Mesothelial cell of epicardium (in vitro differentiated cells): Measurements from ENCODE around the gene CEACAM16. TPM values are rescaled to one million over a fixed set of nuclear protein-coding genes. Genes with fewer than 3 reads are reported as not detected.

Source experiments
- DNase-seq, 2 experiments: peaks; one replicate each; pipeline ENCODE4 v3.0.0; 2021; ENCODE audit warnings: low spot score in 2 of 2; ENCODE audit not compliant: unreplicated experiment in 2 of 2
- H3K27ac Mint-ChIP-seq: 2 replicates; pipeline ENCODE4 v1.8.0; 2021; ENCODE audit warnings: mixed read lengths
- H3K27me3 Mint-ChIP-seq: 2 replicates; pipeline ENCODE4 v1.8.0; 2021; ENCODE audit warnings: low read depth, mixed read lengths
- H3K36me3 Mint-ChIP-seq: 2 replicates; pipeline ENCODE4 v1.8.0; 2021; ENCODE audit warnings: mixed read lengths
- H3K4me1 Mint-ChIP-seq: 2 replicates; pipeline ENCODE4 v1.8.0; 2021; ENCODE audit warnings: mixed read lengths
- H3K4me3 Mint-ChIP-seq: 2 replicates; pipeline ENCODE4 v1.8.0; 2021; ENCODE audit warnings: mild to moderate bottlenecking, moderate library complexity, mixed read lengths
- H3K9me3 Mint-ChIP-seq: 2 replicates; pipeline ENCODE4 v1.8.0; 2021; ENCODE audit warnings: mixed read lengths
- total RNA-seq: library from RNA; stranded (reverse); gene quantifications from 3 replicates; pipeline ENCODE4 v1.2.1, GENCODE V29; 2021
- TF ChIP-seq, protein P1 (sequence below): fragments of 200-600 bp; sonication (generic); IDR thresholded peaks from one replicate; pipeline ENCODE4 v1.5.0; 2021; ENCODE audit warnings: antibody characterized with exemption; ENCODE audit not compliant: unreplicated experiment

Gene CEACAM16
- total RNA-seq, 1 donor from 2014 or later, result not detected

DNA sequence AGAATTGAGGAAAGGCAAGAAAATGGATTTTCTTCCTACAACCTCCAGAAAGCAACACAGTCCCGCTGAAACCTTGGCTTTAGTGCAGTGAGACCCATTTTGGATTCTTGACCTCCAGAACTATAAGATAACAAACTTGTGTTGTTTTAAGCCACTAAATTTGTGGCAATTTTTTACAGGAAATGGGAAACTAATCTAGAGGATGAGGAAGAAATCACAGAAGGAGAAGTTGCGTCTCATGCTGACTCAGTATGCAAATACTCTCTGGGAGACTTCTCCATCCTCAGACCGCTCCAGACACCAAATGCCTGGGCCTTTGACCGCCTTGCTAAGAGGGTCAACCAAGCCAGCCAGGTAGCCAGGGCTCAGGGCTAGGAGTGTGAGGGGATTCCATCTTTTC is 13.1 kb upstream of the CEACAM16 start:
- no peak for DNase-seq
- no peaks in the 10 kb centered on the region for H3K9me3 Mint-ChIP-seq
- no peak overlapping the region for H3K27ac Mint-ChIP-seq
- TF ChIP-seq, protein P1, sequence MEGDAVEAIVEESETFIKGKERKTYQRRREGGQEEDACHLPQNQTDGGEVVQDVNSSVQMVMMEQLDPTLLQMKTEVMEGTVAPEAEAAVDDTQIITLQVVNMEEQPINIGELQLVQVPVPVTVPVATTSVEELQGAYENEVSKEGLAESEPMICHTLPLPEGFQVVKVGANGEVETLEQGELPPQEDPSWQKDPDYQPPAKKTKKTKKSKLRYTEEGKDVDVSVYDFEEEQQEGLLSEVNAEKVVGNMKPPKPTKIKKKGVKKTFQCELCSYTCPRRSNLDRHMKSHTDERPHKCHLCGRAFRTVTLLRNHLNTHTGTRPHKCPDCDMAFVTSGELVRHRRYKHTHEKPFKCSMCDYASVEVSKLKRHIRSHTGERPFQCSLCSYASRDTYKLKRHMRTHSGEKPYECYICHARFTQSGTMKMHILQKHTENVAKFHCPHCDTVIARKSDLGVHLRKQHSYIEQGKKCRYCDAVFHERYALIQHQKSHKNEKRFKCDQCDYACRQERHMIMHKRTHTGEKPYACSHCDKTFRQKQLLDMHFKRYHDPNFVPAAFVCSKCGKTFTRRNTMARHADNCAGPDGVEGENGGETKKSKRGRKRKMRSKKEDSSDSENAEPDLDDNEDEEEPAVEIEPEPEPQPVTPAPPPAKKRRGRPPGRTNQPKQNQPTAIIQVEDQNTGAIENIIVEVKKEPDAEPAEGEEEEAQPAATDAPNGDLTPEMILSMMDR, result no peak
- H3K36me3 Mint-ChIP-seq, result no peaks in the 10 kb centered on the region
- H3K27me3 Mint-ChIP-seq, result peaks cover 1% of the 10 kb centered on the region
- H3K4me1 Mint-ChIP-seq, result peaks cover 7% of the 10 kb centered on the region
- no peak overlapping the region for H3K4me3 Mint-ChIP-seq

DNA sequence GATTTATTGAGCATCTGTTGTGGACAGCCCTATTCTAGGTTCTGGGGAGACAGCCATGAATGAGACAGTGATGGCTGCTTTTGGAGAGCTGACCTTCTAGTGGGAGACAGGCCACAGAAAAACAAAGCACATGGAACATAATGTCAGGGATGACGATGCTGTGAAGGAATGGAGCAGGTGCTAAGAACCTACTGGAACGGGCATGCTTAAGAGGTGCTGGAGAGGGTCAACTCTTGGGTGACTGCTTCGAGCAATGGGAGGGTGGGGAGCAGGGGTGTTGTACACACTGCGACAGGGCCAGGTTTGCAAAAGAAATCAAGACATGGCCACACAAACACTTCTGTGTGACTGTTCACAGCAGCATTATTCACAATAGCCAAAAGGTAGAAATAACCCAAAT is 12.1 kb upstream of the CEACAM16 start:
- Mint-ChIP-seq H3K4me3 (no peak overlapping the region), H3K4me1 (peaks cover 7% of the 10 kb centered on the region), H3K27ac (no peak overlapping the region), H3K9me3 (no peaks in the 10 kb centered on the region), H3K27me3 (peaks cover 1% of the 10 kb centered on the region), H3K36me3 (no peaks in the 10 kb centered on the region)
- TF ChIP-seq, protein P1, result no peak
- DNase-seq, result no peak

DNA sequence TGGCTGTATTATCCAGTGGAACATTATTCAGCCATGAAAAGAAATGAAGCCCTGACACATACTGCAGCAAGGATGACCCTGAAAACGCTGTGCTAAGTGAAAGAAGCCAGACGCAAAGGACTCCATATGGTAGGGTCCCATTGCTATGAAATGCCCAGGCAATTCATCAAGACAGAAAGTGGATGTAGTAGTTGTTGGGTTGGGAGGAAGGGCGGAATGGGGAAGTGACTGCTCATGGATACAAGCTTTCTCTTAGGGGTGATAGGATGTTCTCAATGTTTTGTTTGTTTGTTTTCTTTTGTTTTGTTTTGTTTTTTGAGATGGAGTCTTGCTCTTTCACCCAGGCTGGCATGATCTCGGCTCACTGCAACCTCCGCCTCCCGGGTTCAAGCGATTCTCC is 11.1 kb upstream of the CEACAM16 start:
- Mint-ChIP-seq H3K27me3 (peaks cover 1% of the 10 kb centered on the region), H3K36me3 (no peaks in the 10 kb centered on the region), H3K4me1 (peaks cover 7% of the 10 kb centered on the region), H3K27ac (no peak overlapping the region), H3K9me3 (no peaks in the 10 kb centered on the region), H3K4me3 (no peak overlapping the region)
- DNase-seq, result no peak
- TF ChIP-seq, protein P1, result no peak

DNA sequence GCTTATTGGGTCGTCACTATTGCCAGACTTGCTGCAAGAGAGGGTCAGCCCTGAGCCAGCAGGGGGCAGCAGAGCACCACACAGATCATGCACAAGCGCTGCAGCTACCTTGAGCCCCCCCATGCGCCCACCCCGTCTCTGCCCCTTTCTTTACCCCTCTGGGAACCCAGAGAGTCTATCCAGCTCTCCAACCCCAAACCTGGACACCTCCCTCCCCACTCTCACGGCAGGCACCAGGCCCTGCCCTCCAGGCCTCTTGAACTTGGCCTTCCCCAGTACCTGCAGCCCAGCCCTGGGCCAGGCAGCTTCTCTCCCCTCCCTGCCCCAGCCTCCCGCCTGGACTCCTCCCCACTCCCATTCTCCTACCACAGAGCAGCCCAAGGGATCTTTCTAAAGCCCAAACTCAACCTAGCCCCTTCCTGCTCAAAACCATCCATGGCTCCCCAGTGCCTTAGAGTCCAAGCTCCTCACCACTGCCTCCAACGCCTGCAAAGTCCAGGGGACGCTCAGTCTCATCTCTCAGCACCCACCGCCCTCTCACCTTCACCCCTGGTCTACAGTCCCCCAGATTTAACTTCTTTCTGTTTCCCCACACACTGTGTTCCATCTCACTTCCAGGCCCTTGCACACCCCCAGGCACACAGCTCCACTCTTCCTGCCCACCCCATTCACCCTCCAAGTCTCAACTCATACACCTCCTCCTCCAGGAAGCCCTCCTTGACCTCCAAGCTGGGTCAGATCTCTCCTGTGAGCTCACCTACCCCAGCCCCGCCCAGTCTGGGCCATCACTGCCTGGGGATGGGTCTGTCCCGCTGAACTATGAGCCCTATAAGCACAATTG is 9.4 kb upstream of the CEACAM16 start:
- Mint-ChIP-seq H3K4me1 (peaks cover 7% of the 10 kb centered on the region), H3K9me3 (no peaks in the 10 kb centered on the region), H3K4me3 (peak overlapping the region; percentile 10), H3K27me3 (peaks cover 1% of the 10 kb centered on the region), H3K27ac (no peak overlapping the region), H3K36me3 (no peaks in the 10 kb centered on the region)
- DNase-seq, result peak; percentile 71 to 87
- TF ChIP-seq, protein P1, result peak; percentile 89

DNA sequence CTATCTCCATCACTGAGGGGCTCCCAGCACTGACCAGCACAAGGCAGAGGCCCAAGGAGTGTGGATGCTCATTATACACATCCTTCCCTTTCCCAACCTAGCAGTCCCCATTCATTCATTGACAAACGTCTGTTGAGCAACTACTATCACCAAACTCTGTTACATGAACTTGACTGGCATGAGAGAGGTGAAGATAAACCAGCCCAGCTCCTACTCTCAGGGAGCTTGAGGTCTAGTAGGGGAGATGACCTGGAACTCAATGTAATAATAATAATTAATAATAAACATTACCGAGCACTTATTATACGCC is 8.9 kb upstream of the CEACAM16 start:
- H3K4me1 Mint-ChIP-seq, result peaks cover 4% of the 10 kb centered on the region
- no peak overlapping the region for H3K4me3 Mint-ChIP-seq
- no peaks in the 10 kb centered on the region for H3K9me3 Mint-ChIP-seq
- TF ChIP-seq, protein P1, result no peak
- H3K27me3 Mint-ChIP-seq, result peaks cover 1% of the 10 kb centered on the region
- no peak for DNase-seq
- no peak overlapping the region for H3K27ac Mint-ChIP-seq
- no peaks in the 10 kb centered on the region for H3K36me3 Mint-ChIP-seq
